ENCODE results near the gene ACTRT2. TPM values are rescaled to one million over a fixed set of nuclear protein-coding genes. Genes with fewer than 3 reads are reported as not detected.

ACTRT2 gene
- total RNA-seq, 1 experiment from 2014 or later, result not detected

- Histone ChIP-seq H4K20me1 (ENCODE audit: control insufficient read depth, insufficient read depth, insufficient read length) (no peaks in the 10 kb centered on the region), H2BK15ac (ENCODE audit: low read depth, low read length) (no peak overlapping the region), H3K56ac (ENCODE audit: insufficient read length, low read depth, low read length) (no peak overlapping the region), H3K4me1 (ENCODE audit: insufficient read depth, low read length) (no peaks in the 10 kb centered on the region), H3T11ph (ENCODE audit: low read length) (no peak overlapping the region), H2AK5ac (ENCODE audit: insufficient read length, low read length) (no peak overlapping the region), H3K9me3 (ENCODE audit: control insufficient read depth, low read depth, low read length) (peaks cover 26% of the 10 kb centered on the region), H3K27me3 (ENCODE audit: insufficient read depth, low read length) (no peaks in the 10 kb centered on the region), H2AFZ (ENCODE audit: low read length) (no peak overlapping the region), H4K8ac (replicated peaks; ENCODE audit: insufficient read length, low read depth, low read length) (no peak overlapping the region), H2BK5ac (ENCODE audit: insufficient read length, low read length) (no peak overlapping the region), H3K23me2 (ENCODE audit: insufficient read length, low read depth, low read length, poor library complexity, severe bottlenecking) (no peaks in the 10 kb centered on the region), H3K79me1 (ENCODE audit: insufficient read depth, low read depth, low read length, poor library complexity, severe bottlenecking) (no peaks in the 10 kb centered on the region), H4K91ac (ENCODE audit: insufficient read length, low read depth, low read length) (no peak overlapping the region), H3K4ac (ENCODE audit: low read depth, low read length) (no peak overlapping the region), H3K14ac (ENCODE audit: insufficient read depth, low read length) (no peak overlapping the region), H3K18ac (ENCODE audit: insufficient read length, low read depth, low read length) (no peak overlapping the region), H3K23ac (ENCODE audit: insufficient read length, low read depth, low read length) (no peak overlapping the region), H2BK120ac (ENCODE audit: low read depth, low read length, poor library complexity, severe bottlenecking) (no peak overlapping the region), H4K5ac (ENCODE audit: insufficient read length, low read depth, low read length) (no peak overlapping the region), H2BK20ac (ENCODE audit: low read depth, low read length, poor library complexity, severe bottlenecking) (no peak overlapping the region), H3K79me2 (ENCODE audit: insufficient read depth, low read length) (no peaks in the 10 kb centered on the region), H2BK12ac (ENCODE audit: insufficient read length, low read depth, low read length) (no peak overlapping the region), H3K9ac (ENCODE audit: extremely low read depth, insufficient read length, low read length) (no peak overlapping the region), H3K4me2 (ENCODE audit: insufficient read depth, insufficient read length, low read length) (no peak overlapping the region), H3K27ac (ENCODE audit: insufficient read length, low read depth, low read length) (no peak overlapping the region)
- no CpG with 5 or more reads among the region's 9 CpGs for WGBS (ENCODE audit: extremely low coverage, insufficient read length, low lambda C conversion rate)
- Mint-ChIP-seq H3K27ac (no peak overlapping the region), H3K36me3 (ENCODE audit: insufficient read depth in 1 of 3, low read depth in 3 of 3) (peaks cover 0 to 16% (median 0%) of the 10 kb centered on the region in 3 experiments; a peak in 1 of 7 replicates), H3K9me3 (peaks cover 0 to 39% of the 10 kb centered on the region in 2 experiments; a peak in 2 of 5 replicates), H3K4me3 (no peak overlapping the region), H3K4me1 (no peaks in the 10 kb centered on the region), H3K27me3 (ENCODE audit: low read depth) (peaks cover 1% of the 10 kb centered on the region; the same call in 1 of the 2 replicates)
- no peak for DNase-seq
- no peak for TF ChIP-seq CTCF (conservative IDR thresholded peaks at IDR 0.05)
Measured at GRCh38 chr1:3042481-3042880, 21.2 kb downstream of the ACTRT2 start.
